ENCODE data around the gene SMPX.

The SMPX gene

GRCh38 chrX:21678048-21678612 is 79.8 kb downstream of the SMPX start:
- TF ChIP-seq CTCF (conservative IDR thresholded peaks at IDR 0.05; ENCODE audit: low read depth, low read length) = no peak
- no peak for DNase-seq (ENCODE audit: low read depth)
- H3K4me3 ChIP-seq (ENCODE audit: low read depth, low read length) = no peak overlapping the region

- no peak overlapping the region for H3K4me3 ChIP-seq (ENCODE audit: low read depth, low read length)
- no peak for DNase-seq (ENCODE audit: low read depth)
- TF ChIP-seq CTCF (conservative IDR thresholded peaks at IDR 0.05; ENCODE audit: low read depth, low read length) = no peak
Observed at GRCh38 chrX:21675931-21676330, 82.0 kb downstream of the SMPX start.

- no peak for TF ChIP-seq CTCF (conservative IDR thresholded peaks at IDR 0.05; ENCODE audit: low read depth, low read length)
- no peak overlapping the region for H3K4me3 ChIP-seq (ENCODE audit: low read depth, low read length)
- no peak for DNase-seq (ENCODE audit: low read depth)
Observed at GRCh38 chrX:21674430-21675186, 83.3 kb downstream of the SMPX start.

- DNase-seq (ENCODE audit: low read depth) = no peak
- no peak for TF ChIP-seq CTCF (conservative IDR thresholded peaks at IDR 0.05; ENCODE audit: low read depth, low read length)
- no peak overlapping the region for H3K4me3 ChIP-seq (ENCODE audit: low read depth, low read length)
Observed at GRCh38 chrX:21666679-21667078, 91.2 kb downstream of the SMPX start.

- no peak for TF ChIP-seq CTCF (conservative IDR thresholded peaks at IDR 0.05; ENCODE audit: low read depth, low read length)
- no peak overlapping the region for H3K4me3 ChIP-seq (ENCODE audit: low read depth, low read length)
- no peak for DNase-seq (ENCODE audit: low read depth)
Observed at GRCh38 chrX:21666252-21666651, 91.7 kb downstream of the SMPX start.

DNA sequence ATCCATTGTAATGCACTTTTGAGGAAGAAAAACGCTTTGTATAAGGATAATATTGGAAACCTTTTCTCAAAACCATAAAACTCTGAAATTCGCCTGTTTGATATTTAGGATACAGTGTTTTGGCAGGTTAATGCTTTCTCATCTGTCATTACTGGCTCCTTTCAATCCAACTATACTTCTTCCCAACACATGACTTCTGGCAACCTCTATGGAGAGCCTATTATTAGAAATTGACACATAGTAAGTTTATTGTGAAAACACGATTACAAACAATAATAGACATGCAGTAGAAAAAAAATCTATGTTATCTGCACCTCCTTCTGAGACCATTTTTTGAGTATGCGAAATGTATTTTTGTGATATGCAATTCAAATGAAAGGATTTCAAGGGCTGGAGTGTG is 95.2 kb downstream of the SMPX start:
- H3K4me3 ChIP-seq (ENCODE audit: low read depth, low read length) = no peak overlapping the region
- DNase-seq (ENCODE audit: low read depth) = no peak
- no peak for TF ChIP-seq CTCF (conservative IDR thresholded peaks at IDR 0.05; ENCODE audit: low read depth, low read length)

- no peak for DNase-seq (ENCODE audit: low read depth)
- TF ChIP-seq CTCF (conservative IDR thresholded peaks at IDR 0.05; ENCODE audit: low read depth, low read length) = no peak
- no peak overlapping the region for H3K4me3 ChIP-seq (ENCODE audit: low read depth, low read length)
Observed at GRCh38 chrX:21661316-21661715, 96.6 kb downstream of the SMPX start.
